GM21367 (cell line): ENCODE measurements around the gene ANKMY2.
"Not testable (repeated sequence)": the region's sequence is repeated elsewhere in the genome, so short reads cannot be mapped to it uniquely, and the experiment has no call there.

Source experiments
- ATAC-seq: cut with Tn5 transposase; IDR thresholded peaks from one replicate; pipeline ENCODE4 v1.9.1; 2021; ENCODE audit not compliant: unreplicated experiment

Gene ANKMY2

GRCh38 chr7:16627236-16627635 is 18.3 kb downstream of the ANKMY2 start:
- no peak for ATAC-seq

- ATAC-seq: no peak
Measured at GRCh38 chr7:16626388-16626787, 19.2 kb downstream of the ANKMY2 start.

GRCh38 chr7:16619979-16620408 is 25.6 kb downstream of the ANKMY2 start:
- ATAC-seq: peak; percentile 93

GRCh38 chr7:16616542-16616941 is 29.0 kb downstream of the ANKMY2 start:
- ATAC-seq: no peak

GRCh38 chr7:16616122-16616521 is 29.4 kb downstream of the ANKMY2 start:
- no peak for ATAC-seq

GRCh38 chr7:16615228-16615627 is 30.3 kb downstream of the ANKMY2 start:
- ATAC-seq: no peak

GRCh38 chr7:16611711-16612110 is 33.8 kb downstream of the ANKMY2 start:
- ATAC-seq: no peak

GRCh38 chr7:16609842-16610450 is 35.6 kb downstream of the ANKMY2 start:
- ATAC-seq: peak; percentile 63

- ATAC-seq: no peak
Measured at GRCh38 chr7:16606704-16607103, 38.9 kb downstream of the ANKMY2 start.

GRCh38 chr7:16604054-16604453 is 41.5 kb downstream of the ANKMY2 start:
- no peak for ATAC-seq

GRCh38 chr7:16603633-16604032 is 41.9 kb downstream of the ANKMY2 start:
- ATAC-seq: no peak

- ATAC-seq: no peak
Measured at GRCh38 chr7:16599860-16600259, 45.7 kb downstream of the ANKMY2 start.

- ATAC-seq: no peak
Measured at GRCh38 chr7:16598015-16598414, 47.5 kb downstream of the ANKMY2 start.

GRCh38 chr7:16595596-16595995 is 50.0 kb downstream of the ANKMY2 start:
- not testable (repeated sequence) for ATAC-seq

GRCh38 chr7:16594676-16595075 is 50.9 kb downstream of the ANKMY2 start:
- no peak for ATAC-seq

GRCh38 chr7:16594061-16594460 is 51.5 kb downstream of the ANKMY2 start:
- ATAC-seq: no peak

GRCh38 chr7:16592395-16592794 is 53.2 kb downstream of the ANKMY2 start:
- no peak for ATAC-seq

- ATAC-seq: no peak
Measured at GRCh38 chr7:16590424-16590823, 55.1 kb downstream of the ANKMY2 start.

- no peak for ATAC-seq
Measured at GRCh38 chr7:16589881-16590280, 55.7 kb downstream of the ANKMY2 start.

- ATAC-seq: no peak
Measured at GRCh38 chr7:16587790-16588189, 57.8 kb downstream of the ANKMY2 start.

GRCh38 chr7:16587129-16587528 is 58.4 kb downstream of the ANKMY2 start:
- no peak for ATAC-seq

- no peak for ATAC-seq
Measured at GRCh38 chr7:16586081-16586874, 59.3 kb downstream of the ANKMY2 start.

- no peak for ATAC-seq
Measured at GRCh38 chr7:16585540-16585939, 60.0 kb downstream of the ANKMY2 start.
